CD8-positive, alpha-beta memory T cell (primary cell): ENCODE data around the gene ICAM4. TPM values are rescaled to one million over a fixed set of nuclear protein-coding genes. Genes with fewer than 3 reads are reported as not detected.
"Not testable (repeated sequence)": the region's sequence is repeated elsewhere in the genome, so short reads cannot be mapped to it uniquely, and the experiment has no call there.

ENCODE experiments used
- CTCF ChIA-PET: fragments of 350-600 bp; sonication (Branson Sonifier 250); formaldehyde crosslinking; loops from one replicate; lab custom pipeline; 2021; ENCODE audit warnings: antibody characterized with exemption; lab: Charles Lee
- POLR2A ChIA-PET: fragments of 350-600 bp; sonication (Branson Sonifier 250); formaldehyde crosslinking; loops from one replicate; lab custom pipeline; 2021; ENCODE audit warnings: antibody characterized with exemption; lab: Charles Lee
- DNase-seq, 5 donors: peaks; one replicate each; pipeline versions ENCODE4 v3.0.0 to v3.0.0-alpha.2; 2020 to 2022; ENCODE audit warnings: mixed read lengths in 1 of 5
- H3K27ac ChIP-seq: one replicate; pipeline ENCODE4 v1.7.0; 2013; ENCODE audit warnings: low read depth, mild to moderate bottlenecking, low read length, moderate library complexity
- H3K27me3 ChIP-seq: 2 replicates; pipeline ENCODE4 v1.7.0; 2013; ENCODE audit warnings: low read length, mild to moderate bottlenecking; ENCODE audit not compliant: insufficient read depth, poor library complexity, severe bottlenecking
- H3K36me3 ChIP-seq: 2 replicates; pipeline ENCODE4 v1.7.0; 2013; ENCODE audit warnings: mild to moderate bottlenecking, low read length, moderate library complexity; ENCODE audit not compliant: insufficient read depth
- H3K4me1 ChIP-seq: 2 replicates; pipeline ENCODE4 v1.7.0; 2013; ENCODE audit warnings: mild to moderate bottlenecking, low read length, moderate library complexity; ENCODE audit not compliant: insufficient read depth
- H3K4me3 ChIP-seq: 2 replicates; pipeline ENCODE4 v1.7.0; 2013; ENCODE audit warnings: mild to moderate bottlenecking, low read length
- H3K9me3 ChIP-seq: 2 replicates; pipeline ENCODE4 v1.7.0; 2013; ENCODE audit warnings: mild to moderate bottlenecking, low read length
- H3K27ac Mint-ChIP-seq, 8 donors: one replicate each; pipeline ENCODE4 v1.8.0; 2020 to 2021; ENCODE audit warnings: mixed read lengths in 8 of 8, mild to moderate bottlenecking in 6 of 8, inconsistent platforms in 3 of 8, moderate library complexity in 3 of 8
- H3K27me3 Mint-ChIP-seq, 2 donors: one replicate each; pipeline ENCODE4 v1.8.0; 2020 to 2021; ENCODE audit warnings: mixed read lengths in 2 of 2, mild to moderate bottlenecking in 1 of 2, moderate library complexity in 1 of 2
- H3K36me3 Mint-ChIP-seq, 3 donors: one replicate each; pipeline ENCODE4 v1.8.0; 2020 to 2021; ENCODE audit warnings: mixed read lengths in 3 of 3, inconsistent platforms in 1 of 3, mild to moderate bottlenecking in 1 of 3
- H3K4me1 Mint-ChIP-seq, 3 donors: one replicate each; pipeline ENCODE4 v1.8.0; 2020 to 2021; ENCODE audit warnings: mixed read lengths in 3 of 3, inconsistent platforms in 1 of 3, mild to moderate bottlenecking in 1 of 3
- H3K4me3 Mint-ChIP-seq, 7 donors: one replicate each; pipeline ENCODE4 v1.8.0; 2020 to 2021; ENCODE audit warnings: mixed read lengths in 7 of 7, mild to moderate bottlenecking in 6 of 7, moderate library complexity in 4 of 7, inconsistent platforms in 2 of 7
- H3K9me3 Mint-ChIP-seq, 5 donors: one replicate each; pipeline ENCODE4 v1.8.0; 2020 to 2022; ENCODE audit warnings: mixed read lengths in 5 of 5, mild to moderate bottlenecking in 3 of 5, moderate library complexity in 2 of 5, inconsistent platforms in 1 of 5
- polyA plus RNA-seq: library from polyadenylated mRNA; unstranded; fragments of 300-500 nt; fragmentation: Illumina TruSeq; gene quantifications from one replicate; pipeline ENCODE4 v1.2.3, GENCODE V29; 2021
- total RNA-seq, 2 experiments: library from RNA; stranded (reverse); gene quantifications; one replicate each; pipeline ENCODE4 v1.2.3, GENCODE V29; 2021

ICAM4 gene
- total and polyA plus RNA-seq, 3 experiments from 2014 or later = 0.15 to 0.95 (median 0.33) TPM

DNA sequence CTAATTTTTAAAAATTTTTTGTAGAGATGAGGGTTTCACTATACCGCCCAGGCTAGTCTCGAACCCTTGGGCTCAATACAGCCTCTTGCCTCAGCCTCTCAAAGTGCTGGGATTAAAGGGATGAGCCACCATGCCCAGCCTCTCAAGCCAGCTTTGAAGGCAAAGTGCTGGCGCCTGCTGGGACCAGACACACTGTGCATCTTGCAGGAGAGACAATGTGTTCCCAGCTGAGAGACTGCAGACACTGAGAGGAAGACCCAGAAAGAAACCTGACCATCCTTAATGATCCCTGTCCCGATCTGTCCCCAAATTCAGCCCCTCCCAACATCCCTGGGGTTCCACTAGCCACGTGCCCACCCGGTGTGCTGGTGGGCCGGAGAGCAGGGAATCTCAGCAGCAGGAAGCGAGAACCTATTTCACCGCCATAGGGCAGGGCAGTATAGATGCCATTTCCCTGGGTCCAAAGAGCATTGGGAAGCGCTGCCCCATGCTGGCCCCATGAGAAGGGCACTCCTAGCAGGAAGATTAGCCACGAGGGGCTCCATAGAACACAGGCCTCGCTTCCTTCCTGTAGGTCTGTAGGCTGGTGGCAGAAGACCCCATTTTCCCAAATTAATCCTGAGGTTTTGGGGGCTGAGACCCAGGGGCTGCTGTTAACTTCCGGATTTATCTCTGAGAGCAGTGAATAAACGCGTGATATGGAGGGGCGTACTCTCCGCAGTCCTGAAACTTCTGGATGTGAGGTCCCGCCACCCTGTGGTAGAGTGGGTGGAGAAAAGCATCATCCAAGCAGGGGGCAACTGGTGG is 45.6 kb downstream of the ICAM4 start:
- no peak for DNase-seq

DNA sequence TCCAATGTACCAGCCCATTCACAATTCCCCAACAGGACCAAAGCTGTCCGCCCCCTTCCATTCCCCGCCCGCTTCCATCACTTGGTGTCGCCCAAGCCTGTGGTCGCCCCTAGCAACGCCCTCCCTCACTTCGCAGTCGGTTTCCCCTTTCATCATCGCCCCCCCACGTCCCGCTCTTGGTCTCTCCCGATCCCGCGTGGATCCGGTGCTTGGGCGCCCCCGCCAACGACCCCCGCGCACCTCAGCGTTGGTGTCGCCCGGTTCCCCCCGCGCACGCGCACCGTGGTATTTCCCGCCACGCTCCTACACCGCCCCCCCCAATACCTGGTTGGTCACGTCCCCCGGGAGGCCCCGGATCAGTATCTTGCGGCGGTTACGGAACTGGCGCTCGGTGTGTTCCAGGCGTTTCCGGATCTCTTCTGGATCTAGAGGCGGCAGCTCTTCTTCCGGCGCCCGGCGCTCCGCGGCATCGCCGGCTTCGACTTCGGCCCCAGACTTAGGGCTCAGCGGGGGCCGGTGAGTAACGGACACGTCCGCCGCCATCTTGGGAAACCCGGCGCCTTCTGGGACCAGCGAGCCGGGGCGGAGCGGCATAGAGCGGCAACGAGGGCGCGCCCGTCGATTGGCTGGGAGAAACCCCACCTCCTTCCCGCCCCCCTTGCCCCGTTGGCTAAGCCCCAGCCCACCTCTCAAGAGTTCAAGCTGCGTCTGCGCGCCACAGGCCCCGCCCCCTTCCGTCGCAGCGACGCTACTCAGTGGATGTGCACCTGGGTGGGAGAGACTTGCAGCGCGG is 46.4 kb downstream of the ICAM4 start, which contains the start of gene RAVER1:
Gene RAVER1, minus strand, starts transcription at position 565 of the 793 bp plus-strand sequence. Its CDS starts 22 bp downstream, at position 543.
- Mint-ChIP-seq H3K4me1 (peaks cover 19 to 47% (median 26%) of the 10 kb centered on the region in 3 donors), H3K27me3 (no peaks in the 10 kb centered on the region), H3K4me3 (peak within 1 kb of the TSS; percentile 90 to 99 (median 96)), H3K36me3 (peaks cover 0 to 51% (median 3%) of the 10 kb centered on the region in 3 donors), H3K27ac (peak within 1 kb of the TSS; percentile 90 to 98 (median 95)), H3K9me3 (no peaks in the 10 kb centered on the region)
- peak within 1 kb of the TSS; percentile 93 for H3K4me3 ChIP-seq
- no peaks in the 10 kb centered on the region for H3K9me3 ChIP-seq
- ChIA-PET POLR2A (interaction anchor here (0.5 to 2.0 kb wide), 7 partner anchors 14 to 235 kb away, joined by 3 to 12 read pairs (median 5); partner anchors contain the start of genes ICAM1, ICAM5 and TYK2), CTCF (interaction anchor here (0.5 to 2.7 kb wide), 11 partner anchors 16 to 145 kb away, joined by 3 to 7 read pairs (median 3); partner anchors contain the start of gene ICAM1)
- H3K36me3 ChIP-seq = peaks cover 28% of the 10 kb centered on the region
- peak within 1 kb of the TSS; percentile 84 for H3K27ac ChIP-seq
- H3K4me1 ChIP-seq = peaks cover 26% of the 10 kb centered on the region
- DNase-seq = peak; percentile 96 to 99 (median 98)
- H3K27me3 ChIP-seq = no peaks in the 10 kb centered on the region

More for the DNA sequence above, 45.6 kb downstream of the ICAM4 start:
- Histone ChIP-seq H3K36me3 (peaks cover 36% of the 10 kb centered on the region), H3K4me1 (peaks cover 25% of the 10 kb centered on the region), H3K27ac (peak overlapping the region; percentile 84), H3K4me3 (peak overlapping the region; percentile 93), H3K27me3 (no peaks in the 10 kb centered on the region), H3K9me3 (no peaks in the 10 kb centered on the region)
- Mint-ChIP-seq H3K4me3 (peak overlapping the region; percentile 90 to 99 (median 96)), H3K4me1 (peaks cover 18 to 46% (median 25%) of the 10 kb centered on the region in 3 donors), H3K9me3 (no peaks in the 10 kb centered on the region), H3K27me3 (no peaks in the 10 kb centered on the region), H3K36me3 (peaks cover 0 to 59% (median 3%) of the 10 kb centered on the region in 3 donors), H3K27ac (peak overlapping the region; percentile 90 to 98 (median 95))
- POLR2A ChIA-PET = interaction anchor here (0.8 to 2.0 kb wide), 3 partner anchors 14 to 62 kb away, joined by 4 to 9 read pairs (median 5); partner anchors contain the start of genes ICAM1 and ICAM5
- CTCF ChIA-PET = interaction anchor here (0.7 to 2.7 kb wide), 6 partner anchors 40 to 146 kb away, joined by 3 to 7 read pairs (median 4); partner anchors contain the start of gene ICAM1

DNA sequence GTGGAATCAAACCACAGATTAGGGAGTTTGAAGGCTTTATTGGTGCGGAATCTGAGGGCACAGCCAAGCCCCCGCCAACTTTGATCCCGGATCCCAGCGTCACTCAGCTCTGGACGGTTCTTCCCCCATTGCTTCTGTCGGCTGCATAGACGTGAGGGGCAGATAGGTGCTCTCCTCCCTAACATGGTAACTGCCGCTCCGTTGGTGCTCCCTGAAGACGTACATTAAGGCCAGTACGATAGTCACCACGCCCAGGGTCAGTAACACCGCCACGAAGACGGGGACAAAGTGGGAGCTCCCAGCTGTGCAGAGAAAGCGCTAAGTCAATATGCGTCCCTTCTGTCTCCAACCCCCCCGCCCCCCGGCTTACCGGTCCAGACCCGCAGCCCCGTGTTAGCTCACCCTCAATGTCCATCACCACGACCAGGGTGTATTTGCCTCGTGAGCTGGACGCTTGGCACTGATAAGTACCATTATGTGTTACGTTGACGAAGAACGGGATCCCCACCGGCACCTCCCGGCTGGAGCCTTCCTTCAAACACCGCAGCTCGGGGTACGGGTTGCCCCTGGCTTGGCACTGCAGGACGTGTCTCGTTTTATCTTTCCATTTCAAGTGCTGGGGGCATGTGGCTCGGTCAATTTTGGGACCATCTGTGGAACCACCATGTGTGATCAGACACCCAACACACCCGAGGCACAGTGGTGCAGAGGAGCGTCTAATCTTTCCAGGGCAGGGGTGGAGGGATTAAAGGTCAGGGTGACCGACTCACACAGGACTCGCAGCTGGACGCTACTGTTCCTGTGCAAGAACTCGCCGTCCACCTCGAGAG is 47.2 kb downstream of the ICAM4 start:
- peaks cover 34% of the 10 kb centered on the region for H3K4me1 ChIP-seq
- Mint-ChIP-seq H3K9me3 (no peaks in the 10 kb centered on the region), H3K27me3 (no peaks in the 10 kb centered on the region), H3K4me3 (peak overlapping the region; percentile 90 to 99 (median 96)), H3K36me3 (peaks cover 0 to 50% (median 3%) of the 10 kb centered on the region in 3 donors), H3K27ac (peak overlapping the region; percentile 90 to 98 (median 95)), H3K4me1 (peaks cover 27 to 55% (median 34%) of the 10 kb centered on the region in 3 donors)
- peaks cover 21% of the 10 kb centered on the region for H3K36me3 ChIP-seq
- DNase-seq = no peak
- no peaks in the 10 kb centered on the region for H3K9me3 ChIP-seq
- ChIA-PET CTCF (interaction anchor here (0.5 to 2.7 kb wide), 10 partner anchors 16 to 82 kb away, joined by 3 to 7 read pairs (median 4); partner anchors contain the start of gene ICAM1), POLR2A (interaction anchor here (0.5 to 2.0 kb wide), 6 partner anchors 44 to 235 kb away, joined by 3 to 12 read pairs (median 6); partner anchors contain the start of genes ICAM1, ICAM5 and TYK2)
- no peaks in the 10 kb centered on the region for H3K27me3 ChIP-seq
- H3K27ac ChIP-seq = peak overlapping the region; percentile 84
- H3K4me3 ChIP-seq = peak overlapping the region; percentile 93

DNA sequence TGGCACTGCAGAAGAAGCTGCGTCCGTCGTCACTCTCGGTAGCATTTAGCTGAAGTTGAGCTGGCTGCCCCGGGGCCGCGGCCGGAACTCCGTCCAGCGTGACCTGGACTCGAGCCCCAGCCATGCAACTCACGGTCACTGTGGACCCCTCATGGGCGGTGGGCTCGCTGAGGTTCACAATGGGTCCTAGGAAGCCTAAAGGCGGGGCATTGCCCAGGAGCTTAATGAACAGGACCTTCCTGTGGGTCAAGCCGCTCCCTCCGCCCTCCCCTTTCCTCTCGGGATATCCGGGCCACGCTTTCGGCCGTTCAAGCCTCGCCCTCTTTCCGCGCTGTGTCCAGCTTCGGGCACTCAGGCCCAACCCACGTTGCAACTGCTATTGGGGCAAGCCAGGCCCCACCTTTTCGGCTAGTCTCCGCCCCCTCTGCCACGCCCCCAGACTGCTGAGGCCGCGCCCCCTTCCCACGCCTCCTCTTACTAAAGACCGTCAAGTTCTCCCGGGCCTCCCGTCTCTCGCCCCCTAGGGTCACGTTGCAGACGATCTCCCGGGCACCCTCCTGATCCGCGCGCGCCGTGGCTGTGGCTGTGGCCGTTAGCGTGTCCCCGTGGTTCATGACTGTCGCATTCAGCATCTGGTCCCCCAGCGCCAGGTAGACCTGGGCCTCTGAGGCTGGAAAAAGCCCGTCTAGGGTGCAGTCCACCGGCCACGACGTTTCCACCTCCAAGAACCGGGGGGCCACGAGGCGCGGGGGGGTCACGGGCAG is 48.0 kb downstream of the ICAM4 start:
- Histone ChIP-seq H3K4me1 (peaks cover 38% of the 10 kb centered on the region), H3K27ac (peak overlapping the region; percentile 84), H3K9me3 (no peaks in the 10 kb centered on the region), H3K27me3 (no peaks in the 10 kb centered on the region), H3K4me3 (no peak overlapping the region), H3K36me3 (peaks cover 14% of the 10 kb centered on the region)
- ChIA-PET POLR2A (no interaction called here), CTCF (interaction anchor here (0.7 to 1.9 kb wide), 3 partner anchors 54 to 68 kb away, joined by 3 to 7 read pairs (median 3); partner anchors contain the start of gene ICAM1)
- Mint-ChIP-seq H3K27ac (peak overlapping the region in 3 of 8 donors; percentile 55 to 96 (median 65)), H3K4me1 (peaks cover 33 to 63% (median 42%) of the 10 kb centered on the region in 3 donors), H3K4me3 (peak overlapping the region in 5 of 7 donors; percentile 15 to 96 (median 87)), H3K27me3 (no peaks in the 10 kb centered on the region), H3K9me3 (no peaks in the 10 kb centered on the region), H3K36me3 (peaks cover 0 to 48% (median 1%) of the 10 kb centered on the region in 3 donors)
- DNase-seq = peak in 2 of 5 donors; percentile 18 to 23

DNA sequence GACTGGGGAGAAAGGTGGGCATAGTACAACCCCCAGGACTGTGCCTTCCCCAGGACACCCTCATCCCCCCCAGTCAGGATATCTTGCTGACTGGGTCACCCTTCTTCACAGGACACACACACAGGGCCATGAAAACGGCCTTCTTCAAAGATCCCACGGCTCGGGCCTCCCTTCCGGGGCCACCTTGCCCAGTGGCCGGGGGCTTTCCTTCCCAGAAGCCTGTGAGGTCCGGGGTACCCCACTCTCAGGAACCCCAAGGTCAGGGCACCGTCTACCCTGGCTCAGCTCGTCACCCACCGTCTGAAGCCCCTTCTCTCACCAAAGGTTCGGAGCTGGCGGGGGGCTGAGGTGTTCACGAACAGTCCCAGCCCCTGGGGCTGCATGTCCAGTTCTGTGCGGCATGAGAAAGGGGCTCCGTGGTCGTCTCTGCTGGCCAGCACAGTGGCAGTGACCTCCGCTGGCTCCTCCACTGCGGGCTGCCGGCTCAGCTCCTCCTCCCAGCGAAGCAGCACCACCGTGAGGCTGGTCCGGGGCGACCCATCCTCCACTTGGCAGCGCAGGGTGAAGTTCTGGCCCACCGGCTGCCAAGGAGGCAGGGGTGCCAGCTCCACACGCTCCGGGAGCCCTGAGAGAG is 48.7 kb downstream of the ICAM4 start:
- POLR2A ChIA-PET = no interaction called here
- H3K4me1 ChIP-seq = peaks cover 45% of the 10 kb centered on the region
- H3K9me3 Mint-ChIP-seq = no peaks in the 10 kb centered on the region

DNA sequence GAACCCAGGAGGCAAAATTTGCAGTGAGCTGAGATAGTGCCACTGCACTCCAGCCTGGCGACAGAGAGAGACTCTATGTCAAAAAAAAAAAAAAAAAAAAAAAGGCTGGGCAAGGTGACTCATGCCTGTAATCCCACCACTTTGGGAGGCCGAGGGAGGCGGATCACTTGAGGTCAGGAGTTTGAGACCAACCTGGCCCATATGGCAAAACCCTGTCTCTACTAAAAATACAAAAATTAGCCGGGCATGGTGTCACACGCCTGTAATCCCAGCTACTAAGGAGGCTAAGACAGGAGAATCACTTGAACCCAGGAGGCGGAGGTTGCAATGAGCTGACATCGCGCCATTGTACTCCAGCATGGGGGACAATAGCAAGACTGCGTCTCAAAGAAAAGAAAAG is 50.0 kb downstream of the ICAM4 start:
- not testable (repeated sequence) for H3K27ac ChIP-seq, H3K36me3 ChIP-seq, H3K9me3 ChIP-seq, H3K27me3 ChIP-seq, DNase-seq, H3K9me3 Mint-ChIP-seq, H3K27me3 Mint-ChIP-seq, H3K4me3 ChIP-seq
- peaks cover 0 to 39% (median 1%) of the 10 kb centered on the region in 3 donors for H3K36me3 Mint-ChIP-seq
- H3K4me3 Mint-ChIP-seq = peak overlapping the region in 4 of 7 donors; percentile 12 to 50 (median 36)
- ChIA-PET POLR2A (interaction anchor here (0.5 to 0.8 kb wide), 2 partner anchors 65 to 382 kb away, joined by 3 to 4 read pairs; partner anchors contain the start of gene ICAM1), CTCF (interaction anchor here (0.8 kb wide), 1 partner anchor 78 kb away, joined by 3 read pairs; no protein-coding TSS in a partner anchor)
- H3K4me1 ChIP-seq = peaks cover 48% of the 10 kb centered on the region
- H3K4me1 Mint-ChIP-seq = peaks cover 37 to 62% (median 42%) of the 10 kb centered on the region in 3 donors
- H3K27ac Mint-ChIP-seq = peak overlapping the region in 1 of 8 donors; percentile 58

More for the DNA sequence above, 48.7 kb downstream of the ICAM4 start:
- Histone ChIP-seq H3K27ac (no peak overlapping the region), H3K9me3 (no peaks in the 10 kb centered on the region), H3K4me3 (no peak overlapping the region), H3K27me3 (no peaks in the 10 kb centered on the region), H3K36me3 (peaks cover 7% of the 10 kb centered on the region)
- Mint-ChIP-seq H3K27ac (no peak overlapping the region), H3K27me3 (no peaks in the 10 kb centered on the region), H3K36me3 (peaks cover 0 to 41% (median 1%) of the 10 kb centered on the region in 3 donors), H3K4me3 (peak overlapping the region in 2 of 7 donors; percentile 24 to 87), H3K4me1 (peaks cover 35 to 62% (median 46%) of the 10 kb centered on the region in 3 donors)
- CTCF ChIA-PET = interaction anchor here (0.7 kb wide), 1 partner anchor 65 kb away, joined by 3 read pairs; the partner anchor contains the start of gene ICAM1
- no peak for DNase-seq
